HEK293 (cell line): ENCODE results near the gene POLA2.

Experiments used
- HIC1 ChIP-seq: fragments of 450-650 bp; formaldehyde crosslinking; IDR thresholded peaks from 2 replicates; pipeline ENCODE4 v1.5.1; 2016; ENCODE audit warnings: missing biosample characterization, missing genetic modification characterization
- KLF9 ChIP-seq: fragments of 450-650 bp; formaldehyde crosslinking; IDR thresholded peaks from 2 replicates; pipeline ENCODE4 v1.5.1; 2016; ENCODE audit warnings: missing biosample characterization, missing genetic modification characterization, low read depth
- REST ChIP-seq: fragments of 450-650 bp; formaldehyde crosslinking; IDR thresholded peaks from 2 replicates; pipeline ENCODE4 v1.5.1; 2016; ENCODE audit warnings: missing biosample characterization, missing genetic modification characterization
- SALL2 ChIP-seq: fragments of 450-650 bp; formaldehyde crosslinking; IDR thresholded peaks from 2 replicates; pipeline ENCODE4 v1.5.0; 2017; ENCODE audit warnings: missing biosample characterization, mild to moderate bottlenecking, missing genetic modification characterization, borderline replicate concordance
- SETDB1 ChIP-seq: IDR thresholded peaks from one replicate; pipeline ENCODE4 v1.6.1; 2017; ENCODE audit warnings: mild to moderate bottlenecking, low read length, moderate library complexity, mixed read lengths; ENCODE audit not compliant: insufficient read length
- ZNF133 ChIP-seq: fragments of 450-650 bp; formaldehyde crosslinking; IDR thresholded peaks from 2 replicates; pipeline ENCODE4 v1.5.1; 2016; ENCODE audit warnings: missing biosample characterization, missing genetic modification characterization
- ZNF138 ChIP-seq: fragments of 450-650 bp; formaldehyde crosslinking; IDR thresholded peaks from 2 replicates; pipeline ENCODE4 v1.5.1; 2016; ENCODE audit warnings: missing biosample characterization, missing genetic modification characterization, borderline replicate concordance
- ZNF174 ChIP-seq: fragments of 450-650 bp; formaldehyde crosslinking; IDR thresholded peaks from 2 replicates; pipeline ENCODE4 v1.5.0; 2017; ENCODE audit warnings: missing biosample characterization, mild to moderate bottlenecking, missing genetic modification characterization
- ZNF239 ChIP-seq: fragments of 450-650 bp; formaldehyde crosslinking; IDR thresholded peaks from 2 replicates; pipeline ENCODE4 v1.5.1; 2016; ENCODE audit warnings: missing biosample characterization, missing genetic modification characterization
- ZNF416 ChIP-seq: fragments of 450-650 bp; formaldehyde crosslinking; IDR thresholded peaks from 2 replicates; pipeline ENCODE4 v1.5.1; 2016; ENCODE audit warnings: missing biosample characterization, missing genetic modification characterization
- ZNF521 ChIP-seq: fragments of 450-650 bp; formaldehyde crosslinking; IDR thresholded peaks from 2 replicates; pipeline ENCODE4 v1.5.1; 2017; ENCODE audit warnings: missing biosample characterization, mild to moderate bottlenecking, missing genetic modification characterization
- ZNF580 ChIP-seq: fragments of 450-650 bp; formaldehyde crosslinking; IDR thresholded peaks from 2 replicates; pipeline ENCODE4 v1.5.1; 2016; ENCODE audit warnings: missing biosample characterization, missing genetic modification characterization
- TF ChIP-seq, protein P1 (sequence below): fragments of 450-650 bp; formaldehyde crosslinking; IDR thresholded peaks from 2 replicates; pipeline ENCODE4 v1.5.1; 2016; ENCODE audit warnings: missing biosample characterization, missing genetic modification characterization
- TF ChIP-seq, protein P2 (sequence below): fragments of 450-650 bp; formaldehyde crosslinking; IDR thresholded peaks from 2 replicates; pipeline ENCODE4 v1.5.1; 2016; ENCODE audit warnings: missing biosample characterization, missing genetic modification characterization

GRCh38 chr11:65241692-65242091 is 20.1 kb upstream of the POLA2 start:
- TF ChIP-seq ZNF580 (tag by site-specific recombination): no peak
- TF ChIP-seq SALL2 (tag by site-specific recombination): no peak
- no peak for TF ChIP-seq ZNF133
- TF ChIP-seq KLF9 (tag by site-specific recombination): no peak
- no peak for TF ChIP-seq HIC1 (tag by site-specific recombination)
- TF ChIP-seq REST (tag by site-specific recombination): no peak
- TF ChIP-seq, protein P1, sequence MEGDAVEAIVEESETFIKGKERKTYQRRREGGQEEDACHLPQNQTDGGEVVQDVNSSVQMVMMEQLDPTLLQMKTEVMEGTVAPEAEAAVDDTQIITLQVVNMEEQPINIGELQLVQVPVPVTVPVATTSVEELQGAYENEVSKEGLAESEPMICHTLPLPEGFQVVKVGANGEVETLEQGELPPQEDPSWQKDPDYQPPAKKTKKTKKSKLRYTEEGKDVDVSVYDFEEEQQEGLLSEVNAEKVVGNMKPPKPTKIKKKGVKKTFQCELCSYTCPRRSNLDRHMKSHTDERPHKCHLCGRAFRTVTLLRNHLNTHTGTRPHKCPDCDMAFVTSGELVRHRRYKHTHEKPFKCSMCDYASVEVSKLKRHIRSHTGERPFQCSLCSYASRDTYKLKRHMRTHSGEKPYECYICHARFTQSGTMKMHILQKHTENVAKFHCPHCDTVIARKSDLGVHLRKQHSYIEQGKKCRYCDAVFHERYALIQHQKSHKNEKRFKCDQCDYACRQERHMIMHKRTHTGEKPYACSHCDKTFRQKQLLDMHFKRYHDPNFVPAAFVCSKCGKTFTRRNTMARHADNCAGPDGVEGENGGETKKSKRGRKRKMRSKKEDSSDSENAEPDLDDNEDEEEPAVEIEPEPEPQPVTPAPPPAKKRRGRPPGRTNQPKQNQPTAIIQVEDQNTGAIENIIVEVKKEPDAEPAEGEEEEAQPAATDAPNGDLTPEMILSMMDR (tag by site-specific recombination): no peak
- TF ChIP-seq SETDB1: no peak
- no peak for TF ChIP-seq ZNF239 (tag by site-specific recombination)
- no peak for TF ChIP-seq ZNF138
- no peak for TF ChIP-seq ZNF521 (tag by site-specific recombination)
- TF ChIP-seq ZNF174 (tag by site-specific recombination): no peak
- TF ChIP-seq ZNF416: no peak
- TF ChIP-seq, protein P2, sequence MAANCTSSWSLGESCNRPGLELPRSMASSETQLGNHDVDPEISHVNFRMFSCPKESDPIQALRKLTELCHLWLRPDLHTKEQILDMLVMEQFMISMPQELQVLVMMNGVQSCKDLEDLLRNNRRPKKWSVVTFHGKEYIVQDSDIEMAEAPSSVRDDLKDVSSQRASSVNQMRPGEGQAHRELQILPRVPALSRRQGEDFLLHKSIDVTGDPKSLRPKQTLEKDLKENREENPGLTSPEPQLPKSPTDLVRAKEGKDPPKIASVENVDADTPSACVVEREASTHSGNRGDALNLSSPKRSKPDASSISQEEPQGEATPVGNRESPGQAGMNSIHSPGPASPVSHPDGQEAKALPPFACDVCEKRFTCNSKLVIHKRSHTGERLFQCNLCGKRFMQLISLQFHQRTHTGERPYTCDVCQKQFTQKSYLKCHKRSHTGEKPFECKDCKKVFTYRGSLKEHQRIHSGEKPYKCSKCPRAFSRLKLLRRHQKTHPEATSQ (tag by site-specific recombination): no peak
